ENCODE results near the gene PAX2.

Gene PAX2

DNA sequence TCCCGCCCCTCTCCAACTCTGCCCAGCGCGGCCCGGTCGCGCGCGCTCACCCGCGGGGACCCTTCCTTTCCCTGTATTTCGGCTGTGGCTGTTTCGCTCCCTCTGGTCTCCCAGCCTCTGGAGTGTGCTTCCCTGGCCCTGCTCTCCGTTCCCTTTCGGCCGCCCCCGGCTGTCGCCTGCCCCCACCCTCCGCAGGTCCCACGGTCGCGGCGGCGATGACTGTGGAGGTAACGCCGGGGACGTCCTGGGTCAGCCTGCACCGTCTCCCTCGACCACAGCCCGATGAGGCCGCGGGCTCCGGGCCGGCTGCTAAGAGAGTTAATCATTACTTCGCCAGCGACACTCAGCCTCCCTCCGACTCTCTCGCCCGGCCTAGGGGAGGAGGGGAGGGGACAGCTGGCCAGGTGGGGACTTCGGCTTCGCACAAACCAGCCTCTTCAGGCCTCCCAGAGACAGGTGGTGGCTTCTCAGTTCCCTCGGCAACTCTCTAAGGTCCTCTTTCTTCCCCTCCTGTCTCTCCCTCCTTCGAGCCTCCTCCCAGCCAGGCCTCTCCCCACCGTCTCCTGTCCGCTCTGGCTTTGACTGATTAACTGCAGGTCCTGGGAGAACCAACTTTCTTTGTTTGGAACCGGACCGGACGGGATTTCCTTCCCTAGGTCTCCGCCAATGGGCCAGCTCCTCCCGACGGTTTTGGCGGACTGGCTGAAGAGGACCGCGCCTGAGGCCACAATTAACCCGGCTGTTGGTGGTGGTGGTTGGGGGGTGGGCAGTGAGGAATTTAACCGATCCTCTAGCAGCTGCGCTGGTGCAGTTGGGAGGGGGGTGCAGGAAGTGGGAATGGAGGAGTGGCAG, 5.6 kb upstream of the PAX2 start:
- DNase-seq (ENCODE audit: low spot score), result no peak

- no peak for DNase-seq (ENCODE audit: low spot score)
These were observed 4.7 kb upstream of the PAX2 start for GRCh38 chr10:100740476-100741377.

GRCh38 chr10:100741378-100742075, 3.9 kb upstream of the PAX2 start:
- no peak for DNase-seq (ENCODE audit: low spot score)

DNA sequence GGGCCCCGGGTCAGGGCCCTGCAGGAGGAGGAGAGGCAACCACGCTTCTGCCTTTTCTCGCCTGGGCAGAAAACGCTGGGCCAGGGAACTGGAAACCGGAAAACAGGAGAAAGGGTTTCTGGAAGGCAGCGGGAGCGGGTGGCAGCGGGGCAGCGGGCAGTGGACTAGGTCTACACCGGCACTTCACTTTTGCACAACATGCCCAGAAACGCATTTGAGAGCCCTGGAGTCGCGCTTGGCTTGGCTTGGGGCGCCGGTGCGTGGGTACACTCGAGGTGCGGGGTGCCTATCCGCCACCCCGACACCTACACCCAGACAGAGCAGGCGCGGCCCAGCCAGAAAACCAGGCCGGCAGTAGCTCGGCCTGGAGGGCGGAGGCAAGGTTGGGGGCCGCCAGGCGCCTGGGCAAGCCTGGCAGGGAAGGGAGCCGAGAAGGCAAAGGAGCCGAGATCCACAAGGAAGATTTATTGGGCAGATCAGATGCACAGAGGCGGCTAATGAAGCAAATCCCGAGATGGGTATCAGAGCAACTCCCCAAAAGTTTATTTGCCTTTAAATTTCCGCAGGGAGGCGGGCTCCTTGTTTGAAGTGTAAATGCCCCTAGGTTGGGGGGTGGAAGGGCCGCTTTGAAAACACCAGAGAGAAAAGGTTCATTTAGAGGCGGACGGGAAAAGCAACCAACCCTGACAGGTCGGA, 3.2 kb upstream of the PAX2 start:
- no peak for DNase-seq (ENCODE audit: low spot score)

GRCh38 chr10:100742936-100743335, 2.4 kb upstream of the PAX2 start:
- DNase-seq (ENCODE audit: low spot score), result no peak

GRCh38 chr10:100743626-100744135, 1.7 kb upstream of the PAX2 start:
- DNase-seq (ENCODE audit: low spot score), result peak; percentile 65

DNA sequence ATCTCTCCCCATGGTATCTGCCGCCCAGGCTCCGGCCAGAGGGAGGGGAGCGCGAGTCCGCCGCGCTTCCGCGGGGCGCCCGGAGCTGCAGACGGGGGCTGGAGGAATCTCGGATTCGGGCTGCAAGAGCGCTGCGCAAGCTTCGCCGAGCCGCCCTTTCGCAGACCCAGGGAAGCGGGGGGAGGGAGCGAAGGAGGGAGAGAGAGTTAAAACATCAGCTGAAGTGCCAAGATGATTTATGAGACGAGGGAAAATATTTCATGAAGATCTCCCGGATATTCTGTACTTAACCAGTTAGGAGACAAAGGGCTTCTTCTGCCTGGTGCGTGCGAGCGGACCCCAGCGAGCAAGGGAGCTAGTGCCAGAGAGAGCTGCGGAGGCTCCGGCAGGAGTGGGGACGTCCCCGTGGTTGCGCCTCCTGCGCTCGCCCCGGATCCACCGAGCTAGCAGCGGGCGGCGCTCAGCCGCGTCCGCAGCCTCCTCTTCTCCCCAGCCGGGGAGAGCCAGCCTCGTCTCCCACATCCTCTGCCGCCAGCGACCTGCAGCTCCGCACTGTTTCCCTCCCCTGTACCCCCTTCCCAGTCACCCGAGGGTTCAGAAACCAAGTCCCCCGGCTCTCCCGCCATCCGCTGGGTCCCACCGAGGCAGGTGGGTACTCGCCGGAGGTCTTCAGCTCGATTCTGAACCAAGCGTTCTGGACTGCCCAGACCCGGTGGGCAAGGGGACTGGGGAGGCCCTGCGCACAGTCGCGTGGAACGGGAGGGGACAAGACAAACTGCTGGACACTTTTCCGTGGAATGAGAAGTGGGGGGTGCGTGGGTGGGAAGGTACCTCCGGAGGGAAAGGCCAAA, 1.0 kb upstream of the PAX2 start:
- DNase-seq (ENCODE audit: low spot score), result no peak

- no peak for DNase-seq (ENCODE audit: low spot score)
These were observed 751 bp downstream of the PAX2 start for GRCh38 chr10:100745882-100746783.

DNA sequence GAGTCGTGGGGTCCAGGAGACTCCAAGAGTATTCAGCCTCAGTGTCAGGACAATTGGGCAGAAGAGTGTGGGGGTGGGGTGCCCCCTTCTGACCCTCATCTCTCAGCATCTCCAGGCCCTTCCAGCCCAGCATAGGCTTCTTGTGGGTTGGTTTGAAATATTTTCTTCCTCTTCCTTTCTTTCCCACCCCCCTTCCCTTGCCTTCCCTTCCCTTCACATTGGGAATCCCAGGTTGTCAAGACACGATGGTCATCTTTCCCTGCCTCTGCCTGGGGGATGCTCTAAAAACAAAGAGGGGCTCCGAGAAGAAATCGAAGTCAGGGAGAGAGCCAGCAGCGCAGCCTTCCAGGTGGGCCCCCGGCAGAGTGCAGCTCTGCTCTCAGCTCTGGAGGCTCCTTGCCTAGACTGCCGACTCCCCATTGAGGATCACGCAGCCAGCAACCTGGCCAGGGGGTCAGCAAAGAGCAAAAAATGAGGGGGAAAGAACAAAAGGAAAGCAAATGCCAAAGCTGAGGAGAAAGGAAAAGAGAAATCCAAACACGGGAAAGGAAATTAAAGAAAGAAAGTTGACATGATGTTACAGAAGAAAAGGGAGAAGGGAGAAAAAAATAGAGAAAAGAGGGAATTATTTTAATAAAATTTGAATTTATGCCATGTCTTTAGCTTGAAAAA, 1.5 kb downstream of the PAX2 start:
- DNase-seq (ENCODE audit: low spot score), result no peak

GRCh38 chr10:100747456-100748230, 2.3 kb downstream of the PAX2 start:
- DNase-seq (ENCODE audit: low spot score), result no peak

GRCh38 chr10:100748231-100749058, 3.1 kb downstream of the PAX2 start:
- no peak for DNase-seq (ENCODE audit: low spot score)

- no peak for DNase-seq (ENCODE audit: low spot score)
These were observed 3.6 kb downstream of the PAX2 start for GRCh38 chr10:100749059-100749308.

- no peak for DNase-seq (ENCODE audit: low spot score)
These were observed 4.2 kb downstream of the PAX2 start for GRCh38 chr10:100749309-100750217.

DNA sequence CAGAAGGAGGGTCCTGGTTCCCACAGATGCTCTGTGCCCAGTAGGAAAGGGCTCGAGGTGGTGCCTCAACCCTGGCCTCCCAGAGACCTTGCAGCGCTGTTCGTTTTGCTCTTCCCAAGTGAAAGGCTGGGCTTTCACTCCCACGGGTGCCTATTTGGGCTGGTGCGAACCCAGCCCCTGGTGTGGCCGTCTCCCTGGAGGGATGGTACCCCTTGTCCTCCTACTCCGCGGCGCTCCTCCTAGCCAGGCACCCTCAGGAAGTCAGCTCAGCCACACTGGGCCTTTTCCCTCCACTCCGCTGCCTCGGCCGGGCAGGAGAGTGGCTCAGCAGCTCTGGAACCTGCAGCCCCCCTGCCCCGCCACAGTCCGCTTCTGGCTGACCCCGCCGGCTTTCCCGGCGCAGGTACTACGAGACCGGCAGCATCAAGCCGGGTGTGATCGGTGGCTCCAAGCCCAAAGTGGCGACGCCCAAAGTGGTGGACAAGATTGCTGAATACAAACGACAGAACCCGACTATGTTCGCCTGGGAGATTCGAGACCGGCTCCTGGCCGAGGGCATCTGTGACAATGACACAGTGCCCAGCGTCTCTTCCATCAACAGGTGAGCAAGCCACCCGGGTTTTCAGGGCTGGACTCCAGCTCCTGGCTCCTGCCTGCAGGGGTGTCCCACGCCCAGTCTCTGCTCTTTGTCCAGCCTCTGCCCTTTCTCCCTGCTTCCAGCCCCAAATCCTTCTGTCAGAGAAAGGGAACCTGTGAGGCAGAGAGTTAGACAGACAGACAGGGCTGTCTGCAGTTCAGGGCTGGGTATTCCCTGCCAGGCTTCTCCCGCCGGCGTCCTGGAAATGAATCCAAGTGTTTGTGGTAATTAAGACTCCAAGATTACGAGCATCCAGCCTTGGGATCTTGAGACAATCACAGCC, 5.2 kb downstream of the PAX2 start:
- DNase-seq (ENCODE audit: low spot score), result no peak

DNA sequence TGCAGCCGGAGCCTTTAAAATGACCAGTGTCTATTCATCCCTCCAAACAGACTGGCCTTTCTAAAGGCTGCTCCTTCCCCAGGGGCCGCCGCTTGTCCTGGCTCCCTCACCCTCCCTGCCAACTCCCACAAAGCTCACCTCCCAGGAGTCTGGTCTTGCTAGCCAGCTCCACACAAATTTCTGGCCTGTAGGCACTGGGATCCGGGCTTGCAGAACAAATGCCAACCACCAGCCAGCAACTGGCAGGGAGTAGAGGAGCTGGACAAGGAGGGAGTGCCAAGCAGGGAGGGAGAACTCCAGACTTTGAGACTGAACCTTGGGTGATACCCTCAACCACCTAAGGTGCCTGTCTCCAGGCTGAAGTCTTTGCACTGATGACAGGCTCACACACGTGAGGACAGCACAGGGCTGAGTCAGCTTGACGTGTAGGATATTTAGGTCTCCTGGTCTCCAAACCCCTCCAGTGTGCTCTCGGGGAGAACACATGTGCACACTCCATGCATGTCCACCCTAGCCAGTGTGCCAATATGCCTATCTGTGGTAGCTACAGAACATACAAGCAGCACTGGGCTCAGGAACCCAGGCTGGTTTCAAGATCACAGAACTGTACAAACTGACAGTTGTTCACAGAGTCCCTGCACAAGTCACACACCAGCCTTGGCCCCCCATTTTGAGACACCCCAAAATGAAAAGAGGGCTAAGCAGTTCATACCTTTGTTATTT, 6.0 kb downstream of the PAX2 start:
- DNase-seq (ENCODE audit: low spot score), result no peak
